RWPE2 (cell line): ENCODE measurements around the gene ICA1L.
"Not testable (repeated sequence)": the region's sequence is repeated elsewhere in the genome, so short reads cannot be mapped to it uniquely, and the experiment has no call there.

ENCODE experiments used
- ATAC-seq: fragments of 200-7000 bp; cut with Tn5 transposase; 3 replicates; pipeline ENCODE4 v1.9.1; 2021; ENCODE audit warnings: low read depth
- DNase-seq: peaks from one replicate; pipeline ENCODE4 v3.0.0-alpha.2; 2020; ENCODE audit warnings: low spot score
- H3K27ac ChIP-seq: fragments of 450-650 bp; 2 replicates; pipeline ENCODE4 v1.5.1; 2017; ENCODE audit warnings: mild to moderate bottlenecking; ENCODE audit not compliant: poor library complexity, severe bottlenecking
- H3K27me3 ChIP-seq: fragments of 250-450 bp; sonication (Bioruptor Pico); 2 replicates; pipeline ENCODE4 v1.5.1; 2021; ENCODE audit warnings: mild to moderate bottlenecking, moderate library complexity; ENCODE audit not compliant: insufficient read depth, poor library complexity, severe bottlenecking
- H3K36me3 ChIP-seq: fragments of 250-450 bp; sonication (Bioruptor Pico); 2 replicates; pipeline ENCODE4 v1.5.1; 2020; ENCODE audit warnings: low read depth, mild to moderate bottlenecking, moderate library complexity
- H3K4me1 ChIP-seq: fragments of 250-450 bp; sonication (Bioruptor Pico); 2 replicates; pipeline ENCODE4 v1.5.1; 2021; ENCODE audit warnings: mild to moderate bottlenecking, moderate library complexity; ENCODE audit not compliant: insufficient read depth, poor library complexity, severe bottlenecking
- H3K4me3 ChIP-seq: fragments of 250-450 bp; sonication (Bioruptor Pico); 2 replicates; pipeline ENCODE4 v1.5.1; 2021; ENCODE audit warnings: mild to moderate bottlenecking, moderate library complexity; ENCODE audit not compliant: severe bottlenecking
- H3K9me3 ChIP-seq: fragments of 250-450 bp; sonication (Bioruptor Pico); 2 replicates; pipeline ENCODE4 v1.5.1; 2021; ENCODE audit warnings: mild to moderate bottlenecking, moderate library complexity; ENCODE audit not compliant: severe bottlenecking
- CTCF ChIP-seq: fragments of 450-650 bp; IDR thresholded peaks from one replicate; pipeline ENCODE4 v1.5.1; 2017; ENCODE audit warnings: mild to moderate bottlenecking, moderate library complexity; ENCODE audit not compliant: poor library complexity, severe bottlenecking

ICA1L gene

GRCh38 chr2:202910698-202911097, 39.1 kb upstream of the ICA1L start:
- H3K4me3 ChIP-seq = peak overlapping the region; percentile 69
- H3K36me3 ChIP-seq = peaks cover 23% of the 10 kb centered on the region
- peak overlapping the region; percentile 78 for H3K27ac ChIP-seq
- no peak for ATAC-seq
- no peak for DNase-seq
- H3K9me3 ChIP-seq = no peaks in the 10 kb centered on the region
- no peaks in the 10 kb centered on the region for H3K27me3 ChIP-seq
- H3K4me1 ChIP-seq = peaks cover 19% of the 10 kb centered on the region
- TF ChIP-seq CTCF = no peak

GRCh38 chr2:202910250-202910649, 38.7 kb upstream of the ICA1L start:
- H3K27me3 ChIP-seq, ATAC-seq, DNase-seq, H3K27ac ChIP-seq, H3K9me3 ChIP-seq: not testable (repeated sequence)
- Histone ChIP-seq H3K36me3 (peaks cover 28% of the 10 kb centered on the region), H3K4me3 (peak overlapping the region; percentile 69), H3K4me1 (peaks cover 19% of the 10 kb centered on the region)

GRCh38 chr2:202909394-202910192, 38.0 kb upstream of the ICA1L start:
- Histone ChIP-seq H3K27me3 (no peaks in the 10 kb centered on the region), H3K27ac (no peak overlapping the region), H3K4me1 (peaks cover 19% of the 10 kb centered on the region), H3K4me3 (no peak overlapping the region), H3K9me3 (no peaks in the 10 kb centered on the region), H3K36me3 (peaks cover 33% of the 10 kb centered on the region)
- ATAC-seq (no peak), DNase-seq (no peak)
- TF ChIP-seq CTCF = no peak

GRCh38 chr2:202908186-202908585, 36.6 kb upstream of the ICA1L start:
- Histone ChIP-seq H3K27ac (no peak overlapping the region), H3K9me3 (no peaks in the 10 kb centered on the region), H3K4me3 (no peak overlapping the region), H3K27me3 (no peaks in the 10 kb centered on the region), H3K36me3 (peaks cover 40% of the 10 kb centered on the region), H3K4me1 (peaks cover 19% of the 10 kb centered on the region)
- ATAC-seq (no peak), DNase-seq (no peak)
- TF ChIP-seq CTCF = no peak

GRCh38 chr2:202905507-202905906, 33.9 kb upstream of the ICA1L start:
- not testable (repeated sequence) for H3K27me3 ChIP-seq, H3K27ac ChIP-seq, H3K9me3 ChIP-seq, DNase-seq, ATAC-seq, H3K4me3 ChIP-seq
- Histone ChIP-seq H3K36me3 (peaks cover 53% of the 10 kb centered on the region), H3K4me1 (peaks cover 17% of the 10 kb centered on the region)

GRCh38 chr2:202885190-202885589, 13.6 kb upstream of the ICA1L start:
- Histone ChIP-seq H3K27me3 (no peaks in the 10 kb centered on the region), H3K9me3 (no peaks in the 10 kb centered on the region), H3K4me3 (no peak overlapping the region), H3K4me1 (no peaks in the 10 kb centered on the region), H3K27ac (no peak overlapping the region), H3K36me3 (peaks cover 68% of the 10 kb centered on the region)
- ATAC-seq (no peak), DNase-seq (no peak)
- no peak for TF ChIP-seq CTCF
